NCI-H345 (cell line): ENCODE measurements around the gene H1-8.

Experiments used
- DNase-seq: peaks from one replicate; lab custom pipeline; 2025; lab: John Stamatoyannopoulos, UW

The H1-8 gene

GRCh38 chr3:129593595-129594339 is 50.8 kb downstream of the H1-8 start:
- peak; percentile 90 for DNase-seq

GRCh38 chr3:129594409-129594808 is 51.4 kb downstream of the H1-8 start:
- no peak for DNase-seq

DNA sequence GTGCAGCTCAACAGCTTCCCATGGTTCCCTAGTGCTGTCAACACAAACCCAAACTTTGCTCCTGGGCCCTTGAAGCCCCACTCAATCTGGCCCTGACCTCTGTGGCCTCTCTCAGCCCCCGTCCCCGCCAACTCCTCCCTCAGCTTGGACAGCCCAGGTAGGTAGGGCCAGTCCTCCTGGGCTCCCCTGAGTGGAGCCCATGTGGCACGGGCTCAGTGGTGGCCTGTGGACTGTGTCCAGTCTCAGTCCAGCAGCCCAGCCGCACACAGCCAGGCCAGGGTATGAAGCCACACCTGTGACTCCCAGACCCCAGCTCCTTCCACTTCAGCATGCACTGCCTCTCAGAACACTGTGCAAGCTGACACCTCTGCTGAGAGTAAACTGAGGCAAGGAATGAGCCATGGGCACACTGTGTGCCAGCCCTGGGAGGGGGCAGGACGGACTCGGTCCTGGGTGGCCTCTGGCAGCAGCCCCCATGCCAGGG is 52.0 kb downstream of the H1-8 start:
- DNase-seq, result no peak

DNA sequence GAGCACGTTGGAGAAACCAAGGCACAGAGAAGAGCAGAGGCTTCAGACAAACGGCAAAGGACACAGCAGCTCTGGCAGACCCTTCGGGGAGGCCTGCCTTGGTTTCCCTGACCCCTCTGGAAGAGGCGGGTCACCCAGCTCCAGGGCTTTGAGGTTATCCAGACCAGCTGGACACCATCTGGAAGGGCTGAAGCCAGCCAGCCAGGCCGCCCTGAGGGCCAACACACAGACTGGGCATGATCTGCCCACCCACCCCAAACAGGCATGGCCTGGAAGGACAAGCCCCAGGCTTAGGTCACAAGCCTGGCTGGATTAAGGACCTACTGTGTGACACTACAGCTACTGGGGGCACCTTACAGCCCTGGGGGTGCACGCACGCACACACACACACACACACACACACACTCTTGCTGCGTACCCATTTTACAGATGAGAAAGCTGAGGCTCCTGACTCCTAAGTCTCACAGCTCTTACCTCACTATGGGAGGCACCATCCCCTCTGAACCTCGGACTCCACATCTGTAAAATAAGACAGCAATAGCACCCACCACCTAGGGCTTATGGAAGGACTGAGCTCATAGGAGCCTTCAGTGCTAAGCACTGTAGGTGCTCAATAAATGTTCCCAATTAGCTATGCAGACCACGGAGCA is 52.7 kb downstream of the H1-8 start:
- no peak for DNase-seq

DNA sequence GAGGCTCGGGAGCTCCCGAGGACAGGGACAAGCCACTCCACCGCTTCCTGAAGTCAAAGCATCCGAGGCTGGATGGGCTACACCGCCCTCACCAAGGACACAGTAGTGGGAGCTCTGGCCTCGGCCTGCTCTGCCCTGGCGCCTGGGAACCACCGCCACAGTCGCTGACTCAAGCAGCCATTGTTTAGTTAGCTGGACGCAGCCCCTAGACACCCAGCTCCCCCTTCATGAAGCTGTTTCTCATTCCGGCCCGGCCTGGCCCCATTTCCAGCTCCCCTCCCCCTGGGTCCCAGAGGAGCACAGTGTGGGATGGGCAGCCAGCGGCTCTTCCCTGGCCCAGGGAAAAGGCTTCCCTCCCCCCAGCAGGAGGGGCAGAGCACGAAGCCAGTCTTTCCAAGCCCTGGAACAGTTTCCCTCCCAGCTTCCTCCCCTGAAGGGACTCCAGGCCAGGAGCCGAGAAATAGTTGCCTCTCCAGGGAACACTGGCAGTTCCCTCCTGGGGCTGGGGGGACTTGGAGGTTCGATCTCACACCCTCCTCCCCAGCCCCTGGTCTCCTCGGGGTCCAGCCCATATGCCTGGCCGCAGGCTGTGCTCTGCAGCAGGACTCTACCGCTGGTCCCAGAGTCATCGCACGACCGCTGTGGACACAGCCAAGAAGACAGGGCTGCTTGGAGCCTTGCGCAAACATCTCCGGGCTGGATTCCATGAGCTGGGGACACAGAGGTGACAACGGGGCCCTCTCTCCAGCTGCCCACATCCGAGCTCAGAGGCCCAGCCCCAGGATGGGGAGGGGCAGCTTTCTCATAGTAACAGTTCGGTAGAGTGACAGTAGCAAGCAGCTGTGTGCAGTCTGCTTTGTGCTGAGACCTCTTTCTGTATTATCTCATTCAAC is 53.5 kb downstream of the H1-8 start:
- DNase-seq, result no peak

DNA sequence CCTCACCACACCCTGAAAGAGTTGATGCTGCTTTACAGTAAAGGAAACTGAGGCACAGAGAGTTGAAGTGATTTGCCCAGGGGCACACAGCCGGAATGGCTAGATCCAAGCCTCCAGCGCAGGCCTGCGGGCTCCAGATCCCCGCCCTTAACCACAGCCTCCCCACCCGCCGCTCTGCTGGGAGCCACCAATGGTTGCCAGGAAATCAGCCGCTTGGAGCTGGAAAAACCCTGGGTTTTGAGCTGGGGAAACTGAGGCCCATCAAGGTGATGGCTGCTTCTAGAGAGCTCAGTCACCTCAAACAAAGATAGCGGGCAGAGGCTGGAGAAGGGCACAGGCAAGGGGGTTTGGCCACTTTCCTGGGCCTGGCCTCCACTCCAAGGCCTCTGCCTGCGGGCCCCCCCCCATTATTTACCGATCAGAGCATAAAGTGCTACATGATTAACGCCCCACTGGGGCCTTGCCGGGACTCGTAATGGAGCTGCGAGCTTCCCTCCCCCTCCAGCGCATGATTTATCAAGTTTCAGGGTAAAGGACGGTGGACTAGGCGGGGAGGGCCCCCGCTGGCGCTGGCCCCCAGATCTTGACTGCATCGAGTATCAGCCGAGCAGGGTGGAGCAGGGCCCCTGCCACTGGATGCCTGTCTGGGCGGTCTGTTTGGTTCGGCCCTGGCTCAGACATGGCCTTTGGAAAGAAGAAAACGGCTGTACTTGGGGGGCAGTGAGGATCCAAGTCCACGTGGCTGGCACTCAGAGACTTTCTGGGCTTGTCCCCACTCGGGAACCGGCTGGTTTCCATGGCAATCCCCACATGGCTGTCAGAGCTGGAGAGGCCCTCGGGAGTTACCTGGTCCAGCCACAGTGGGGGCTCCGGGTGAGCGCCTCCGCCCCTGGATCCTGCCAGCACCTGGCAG is 54.4 kb downstream of the H1-8 start:
- no peak for DNase-seq

DNA sequence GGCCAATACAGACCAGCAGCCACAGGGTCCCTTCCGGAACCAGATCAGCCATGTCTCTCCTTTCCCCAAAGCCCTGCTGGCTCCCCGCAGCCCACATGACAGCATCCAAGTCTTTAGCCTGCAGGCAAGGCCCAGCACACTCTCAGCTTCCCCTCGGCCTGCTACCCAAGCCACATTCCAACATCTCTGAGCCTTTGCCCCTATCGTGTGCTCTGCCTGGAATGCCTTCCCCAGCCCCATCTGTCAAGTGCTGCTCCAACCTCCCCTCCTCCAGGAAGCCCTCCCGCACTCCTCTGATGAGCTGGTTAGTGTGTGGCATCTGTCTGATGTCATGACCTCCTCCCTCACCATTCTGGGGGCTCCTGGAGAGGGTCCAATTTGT is 55.0 kb downstream of the H1-8 start:
- no peak for DNase-seq

DNA sequence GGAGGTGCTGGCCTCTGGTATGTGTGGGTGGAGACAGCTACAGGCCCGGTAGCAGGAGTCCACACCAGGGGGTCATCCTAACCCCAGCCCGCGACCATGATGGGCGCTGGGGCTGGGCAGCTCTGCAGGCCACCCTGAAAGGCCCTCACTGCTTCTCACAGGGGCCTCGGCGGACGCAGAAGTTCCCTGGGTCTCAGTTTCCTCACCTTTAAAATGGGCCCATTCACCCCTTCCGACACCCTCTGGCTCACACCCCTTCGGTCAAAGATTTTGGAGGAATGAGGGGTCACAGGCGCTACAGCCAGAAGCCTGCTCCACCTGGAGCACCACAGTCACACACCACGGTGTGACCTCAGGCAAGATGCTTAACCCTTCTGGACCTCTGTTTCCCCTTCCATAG is 55.5 kb downstream of the H1-8 start:
- no peak for DNase-seq

DNA sequence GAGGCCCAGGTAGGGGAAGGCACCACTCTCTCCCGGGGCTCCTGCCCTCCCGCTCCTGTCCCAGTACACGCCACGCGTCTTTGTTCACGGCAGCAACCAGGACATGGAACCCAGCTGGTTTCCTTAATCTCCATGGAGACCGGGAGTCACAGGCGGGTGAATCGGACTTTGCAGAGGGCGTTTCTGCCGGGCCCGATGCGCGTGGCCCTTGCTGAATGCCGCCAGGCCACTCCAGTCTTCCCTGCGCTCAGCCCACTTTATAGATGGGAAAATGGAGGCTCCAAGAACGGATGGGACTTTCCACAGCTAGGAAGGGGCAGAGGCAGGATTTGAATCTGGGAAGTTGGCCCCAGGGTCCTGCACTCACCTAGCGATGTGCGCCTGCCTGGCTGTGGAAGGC is 56.1 kb downstream of the H1-8 start:
- DNase-seq, result no peak

DNA sequence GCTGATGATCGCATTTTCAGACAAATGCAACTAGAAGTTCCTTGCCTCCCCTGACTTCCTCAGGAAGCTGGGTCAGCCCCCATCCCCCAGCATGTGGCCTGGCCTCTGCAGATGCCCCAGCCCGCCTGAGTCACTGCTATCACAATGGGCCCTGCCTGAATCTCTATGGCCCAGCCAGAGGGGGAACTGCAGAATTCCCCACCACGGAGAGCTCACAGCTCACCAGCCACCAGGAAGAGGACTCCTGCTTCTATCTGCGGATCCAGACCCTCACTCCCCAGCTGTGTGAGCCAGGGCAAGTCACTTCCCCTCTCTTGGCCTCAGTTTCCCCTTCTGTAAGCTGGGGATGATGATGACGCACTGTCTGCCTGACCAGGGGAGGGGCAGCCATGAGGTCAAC is 56.6 kb downstream of the H1-8 start:
- no peak for DNase-seq

DNA sequence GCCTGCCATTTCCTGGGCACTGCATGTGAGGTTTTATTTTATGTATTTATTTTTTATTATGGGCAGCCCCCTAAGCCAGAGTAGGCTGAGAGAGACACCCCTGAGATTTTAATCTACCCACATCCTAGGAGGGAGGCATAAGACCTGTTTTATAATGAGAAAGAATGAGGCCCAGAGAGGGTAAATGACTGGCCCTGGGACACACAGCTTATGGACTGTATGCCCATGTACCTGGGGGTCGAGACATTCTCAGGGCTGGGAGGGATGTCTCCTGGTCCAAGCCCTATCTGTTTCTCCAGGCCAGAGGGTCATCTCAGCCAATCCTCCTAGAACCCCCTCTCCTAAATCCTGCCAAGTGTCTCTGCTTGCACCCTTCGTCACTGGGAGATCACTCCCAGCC is 57.4 kb downstream of the H1-8 start:
- DNase-seq, result no peak
